Limb (tissue), 2 donors: Measurements from ENCODE around the gene SMG5.
"Not testable (repeated sequence)": the region's sequence is repeated elsewhere in the genome, so short reads cannot be mapped to it uniquely, and the experiment has no call there.

Experiments used
- DNase-seq, 2 donors: peaks; one replicate each; pipeline ENCODE4 v3.0.0-alpha.2; 2016; ENCODE audit errors: extremely low spot score in 2 of 2

SMG5 gene

DNA sequence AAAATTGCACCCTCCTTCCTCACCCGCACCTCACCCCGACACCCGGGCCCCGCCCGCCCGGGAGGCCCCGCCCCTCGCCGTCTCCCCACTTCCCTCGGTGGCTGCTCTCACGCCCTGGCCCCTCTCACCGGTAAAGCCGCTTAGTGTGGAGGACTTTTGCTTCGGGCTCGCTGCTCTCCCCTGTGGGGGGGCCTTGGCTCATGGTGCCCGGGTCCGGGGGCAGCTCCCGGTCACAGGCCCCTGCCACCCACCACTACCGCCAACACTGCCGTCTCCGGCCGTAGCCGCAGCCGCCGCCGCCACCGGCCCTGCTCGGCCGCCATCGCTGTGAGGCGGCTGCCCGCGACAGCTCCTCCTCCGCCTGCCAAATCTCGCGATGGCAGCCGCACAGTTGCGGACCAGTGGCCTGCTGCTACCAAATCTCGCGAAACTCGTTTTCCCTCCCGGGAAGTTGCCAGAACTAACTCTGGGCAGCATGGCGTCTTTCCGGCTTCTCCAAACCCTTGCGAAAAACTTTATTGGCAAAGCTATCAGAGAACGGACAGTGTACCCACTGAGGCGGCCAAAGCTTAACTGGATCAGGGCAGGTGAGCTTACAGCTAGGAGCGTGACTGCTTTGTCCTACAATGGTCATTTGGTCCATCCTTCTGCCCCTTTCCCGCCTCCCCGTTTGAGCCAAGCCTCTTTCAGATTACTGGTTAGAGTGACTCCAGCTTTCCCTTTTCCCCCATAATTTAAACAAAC is at the start of gene SMG5:
Gene SMG5, minus strand, starts transcription at position 347 of the 744 bp plus-strand sequence. Its CDS starts 145 bp downstream, at position 202.
- DNase-seq = peak; percentile 96 to 98

- DNase-seq = not testable (repeated sequence)
These were observed 40.6 kb upstream of the SMG5 start for GRCh38 chr1:156323179-156323578.

- no peak for DNase-seq
These were observed 37.9 kb upstream of the SMG5 start for GRCh38 chr1:156320560-156320959.

- peak in 1 of 2 donors; percentile 19 for DNase-seq
These were observed 37.0 kb upstream of the SMG5 start for GRCh38 chr1:156319664-156320063.

GRCh38 chr1:156316909-156317308 is 34.3 kb upstream of the SMG5 start:
- DNase-seq = no peak

GRCh38 chr1:156310962-156311361 is 28.3 kb upstream of the SMG5 start:
- DNase-seq = no peak

GRCh38 chr1:156308078-156308477 is 25.5 kb upstream of the SMG5 start:
- no peak for DNase-seq

DNA sequence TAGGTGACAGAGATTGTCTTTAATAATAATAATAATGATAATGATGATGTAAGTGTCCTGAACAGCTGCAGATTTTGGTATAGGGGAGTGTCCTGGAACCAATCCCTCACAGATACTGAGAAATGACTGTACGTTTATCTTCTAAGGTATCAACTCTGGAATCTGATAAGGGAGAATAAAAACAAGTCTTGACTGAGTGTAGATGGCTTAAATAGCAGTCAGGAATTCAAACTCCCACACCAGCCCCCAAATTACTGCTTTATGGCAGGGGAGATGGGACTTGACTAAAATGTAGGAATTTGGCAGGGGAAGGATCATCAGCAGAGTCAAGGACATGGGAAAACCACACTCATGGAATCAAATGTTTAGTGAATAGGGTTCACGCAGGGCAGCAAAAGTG is 22.6 kb upstream of the SMG5 start:
- DNase-seq = no peak

DNA sequence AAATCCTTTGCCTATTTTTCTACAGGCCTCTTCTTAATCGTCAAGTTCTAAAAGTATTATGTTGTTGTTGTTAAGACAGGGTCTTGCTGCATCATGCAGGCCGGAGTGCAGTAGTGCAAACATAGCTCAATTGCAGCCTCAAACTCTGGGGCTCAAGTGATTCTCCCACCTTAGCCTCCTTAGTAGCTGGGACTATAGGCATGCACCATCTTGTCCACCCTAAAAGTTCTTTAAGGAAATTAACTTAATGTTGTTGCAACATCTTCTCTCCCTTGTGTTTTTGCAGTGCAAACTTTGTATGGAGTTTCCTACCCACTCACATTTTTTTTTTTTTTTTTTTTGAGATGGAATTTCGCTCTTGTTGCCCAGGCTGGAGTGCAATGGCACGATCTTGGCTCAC is 20.6 kb upstream of the SMG5 start:
- DNase-seq = no peak

DNA sequence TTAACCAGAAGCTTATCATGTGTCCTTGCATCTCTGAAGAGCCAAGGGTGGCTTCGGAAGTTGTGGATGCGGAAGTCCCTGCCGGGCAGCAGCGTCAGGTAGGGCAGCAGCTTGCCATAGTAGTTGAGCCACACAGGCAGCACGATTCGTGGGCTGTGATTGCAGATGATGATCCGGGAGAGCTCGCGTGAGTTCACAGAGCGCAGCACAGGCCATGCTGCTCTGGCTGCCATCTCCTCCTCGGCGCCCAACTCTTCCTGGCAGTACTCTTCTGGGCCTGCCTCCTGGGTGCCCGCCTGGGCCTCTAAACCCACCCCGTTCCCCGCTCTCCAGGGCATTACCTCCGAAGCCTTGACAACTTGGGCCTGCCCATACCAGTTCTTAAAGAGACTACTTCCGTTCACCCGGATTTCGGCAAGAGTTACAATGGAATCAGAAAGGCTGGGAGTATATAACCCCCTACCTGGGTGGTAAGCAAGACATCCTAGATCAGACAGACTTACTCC is 16.3 kb upstream of the SMG5 start, which contains the start of gene VHLL:
Gene VHLL, minus strand, starts transcription at position 456 of the 506 bp plus-strand sequence. Its CDS starts 118 bp downstream, at position 338.
- DNase-seq = no peak

DNA sequence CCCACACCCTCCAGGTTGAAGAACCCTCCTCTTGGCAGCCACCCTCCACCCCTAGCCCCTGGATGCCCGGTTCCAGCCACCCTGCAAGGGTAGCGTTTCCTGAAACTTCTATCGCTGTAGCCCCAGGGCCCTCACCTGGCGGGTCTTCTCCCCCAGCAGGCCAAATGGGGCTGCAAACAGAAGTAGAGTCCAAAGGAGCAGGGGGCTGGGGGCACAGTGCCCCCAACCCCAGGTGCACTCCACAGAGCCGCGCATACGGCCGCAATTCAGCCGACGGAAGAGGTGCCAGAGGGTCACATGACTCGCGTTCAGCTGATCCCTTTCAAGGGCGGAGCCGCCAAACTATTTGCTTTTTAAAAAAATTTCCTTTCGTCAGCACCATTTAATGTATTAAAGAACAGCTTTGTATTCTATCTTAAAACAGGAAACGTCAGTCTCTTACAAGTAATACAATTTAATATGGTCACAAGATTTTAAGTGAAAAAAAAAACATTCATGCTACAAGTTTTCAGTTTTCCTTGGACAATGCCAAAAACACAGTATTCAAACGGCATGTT is 12.8 kb upstream of the SMG5 start, which contains the start of gene GLMP:
Gene GLMP, minus strand, starts transcription at position 289 of the 557 bp plus-strand sequence. Its CDS starts 34 bp downstream, at position 255.
- DNase-seq = peak; percentile 64 to 75

DNA sequence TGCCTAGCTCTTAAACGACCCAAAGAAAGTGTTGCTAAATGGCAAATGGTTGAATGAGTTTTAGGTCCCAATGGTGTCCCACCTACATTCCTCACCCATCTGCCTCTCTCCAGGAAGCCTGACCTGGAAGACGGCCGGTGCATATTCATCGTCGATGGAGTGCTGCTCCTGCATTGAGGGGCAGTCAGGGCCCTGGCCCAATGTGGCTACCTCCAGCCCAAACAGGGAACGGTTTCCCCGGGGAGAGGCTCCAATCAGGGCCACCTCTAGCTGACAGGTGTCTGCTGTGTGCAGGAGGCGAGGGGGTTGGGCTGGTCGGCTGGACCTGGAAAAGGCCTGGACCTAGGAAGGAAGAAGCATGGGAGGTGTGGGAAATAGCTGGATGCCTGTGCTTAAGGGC is 11.3 kb upstream of the SMG5 start:
- no peak for DNase-seq

- DNase-seq = no peak
These were observed 10.4 kb upstream of the SMG5 start for GRCh38 chr1:156293098-156293434.

DNA sequence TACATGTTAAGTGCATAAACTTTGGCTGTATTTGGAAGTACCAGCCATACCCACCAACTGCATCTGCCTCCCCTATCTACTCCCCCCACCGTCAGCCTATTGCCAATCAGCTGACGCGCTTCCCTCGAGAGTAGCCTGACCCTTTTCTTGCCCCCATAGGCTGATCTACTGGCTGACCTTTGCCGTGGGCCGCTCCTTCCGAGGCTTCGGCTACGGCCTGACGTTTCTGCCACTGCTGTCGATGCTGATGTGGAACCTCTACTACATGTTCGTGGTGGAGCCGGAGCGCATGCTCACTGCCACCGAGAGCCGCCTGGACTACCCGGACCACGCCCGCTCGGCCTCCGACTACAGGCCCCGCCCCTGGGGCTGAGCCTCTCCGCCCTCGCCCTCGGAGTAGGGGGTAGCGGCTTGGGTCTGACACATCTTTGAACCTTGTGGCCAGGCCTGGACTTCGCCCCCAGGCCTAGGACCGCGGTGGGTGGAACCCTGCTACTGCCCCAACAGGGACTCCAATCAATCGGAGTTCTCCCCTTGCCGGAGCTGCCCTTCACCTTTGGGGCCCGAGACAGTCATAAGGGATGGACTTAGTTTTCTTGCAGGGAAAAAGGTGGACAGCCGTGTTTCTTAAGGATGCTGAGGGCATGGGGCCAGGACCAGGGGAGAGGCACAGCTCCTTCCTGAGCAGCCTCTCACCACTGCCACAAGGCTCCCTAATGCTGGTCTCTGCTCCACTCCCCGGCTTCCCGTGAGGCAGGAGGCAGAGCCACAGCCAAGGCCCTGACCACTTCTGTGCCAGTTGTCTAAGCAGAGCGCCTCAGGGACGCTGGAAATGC is 8.8 kb upstream of the SMG5 start:
- peak; percentile 80 to 86 for DNase-seq

- no peak for DNase-seq
These were observed 7.2 kb upstream of the SMG5 start for GRCh38 chr1:156289857-156290256.

DNA sequence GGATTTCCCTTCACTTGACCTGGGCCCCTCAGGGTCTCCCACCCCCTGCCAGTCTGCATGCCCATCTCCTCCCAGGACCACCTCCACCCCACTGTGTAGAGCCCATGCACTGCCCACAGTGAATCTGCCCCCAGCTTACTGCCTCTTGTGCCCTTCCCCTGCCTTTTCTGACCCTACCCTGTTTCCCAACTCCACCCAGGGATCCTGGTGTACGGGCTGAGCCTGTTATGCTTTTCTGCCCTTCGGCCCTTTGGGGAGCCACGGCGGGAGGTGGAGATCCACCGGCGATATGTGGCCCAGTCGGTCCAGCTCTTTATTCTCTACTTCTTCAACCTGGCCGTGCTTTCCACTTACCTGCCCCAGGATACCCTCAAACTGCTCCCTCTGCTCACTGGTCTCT is 3.4 kb upstream of the SMG5 start:
- no peak for DNase-seq

DNA sequence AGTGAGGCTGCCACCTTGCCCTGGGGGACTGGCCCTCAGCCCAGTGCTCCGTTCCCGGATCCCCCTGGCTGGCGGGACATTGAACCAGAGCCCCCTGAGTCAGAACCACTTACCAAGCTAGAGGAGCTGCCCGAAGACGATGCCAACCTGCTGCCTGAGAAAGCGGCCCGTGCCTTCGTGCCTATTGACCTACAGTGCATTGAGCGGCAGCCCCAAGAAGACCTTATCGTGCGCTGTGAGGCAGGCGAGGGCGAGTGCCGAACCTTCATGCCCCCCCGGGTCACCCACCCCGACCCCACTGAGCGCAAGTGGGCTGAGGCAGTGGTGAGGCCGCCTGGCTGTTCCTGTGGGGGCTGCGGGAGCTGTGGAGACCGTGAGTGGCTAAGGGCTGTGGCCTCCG is 2.8 kb upstream of the SMG5 start:
- DNase-seq = no peak

- no peak for DNase-seq
These were observed 2.1 kb upstream of the SMG5 start for GRCh38 chr1:156284757-156285156.

GRCh38 chr1:156284112-156284511 is 1.5 kb upstream of the SMG5 start, which contains the start of gene TMEM79:
Gene TMEM79 (plus strand): TSS chr1:156284325. CDS start chr1:156285227, 902 bp downstream.
- no peak for DNase-seq

DNA sequence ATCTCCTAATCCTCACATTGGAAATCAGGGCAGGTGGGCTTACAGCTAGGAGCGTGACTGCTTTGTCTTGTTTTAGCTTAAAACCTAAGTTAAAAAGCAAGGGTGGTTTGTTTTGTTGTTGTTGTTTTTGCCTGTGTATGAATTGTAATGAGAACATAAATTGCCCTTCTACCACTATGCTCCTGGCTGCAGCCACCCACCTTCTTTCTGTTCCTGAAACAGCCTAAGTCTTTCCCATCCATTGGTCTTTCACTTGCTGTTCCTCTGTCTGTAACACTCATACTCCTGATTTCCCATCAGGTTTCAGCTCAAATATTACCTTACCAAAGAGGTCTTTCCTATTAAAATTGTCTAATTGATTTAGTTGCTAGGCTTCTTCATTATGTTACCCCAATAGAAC is 896 bp upstream of the SMG5 start:
- DNase-seq = no peak

DNA sequence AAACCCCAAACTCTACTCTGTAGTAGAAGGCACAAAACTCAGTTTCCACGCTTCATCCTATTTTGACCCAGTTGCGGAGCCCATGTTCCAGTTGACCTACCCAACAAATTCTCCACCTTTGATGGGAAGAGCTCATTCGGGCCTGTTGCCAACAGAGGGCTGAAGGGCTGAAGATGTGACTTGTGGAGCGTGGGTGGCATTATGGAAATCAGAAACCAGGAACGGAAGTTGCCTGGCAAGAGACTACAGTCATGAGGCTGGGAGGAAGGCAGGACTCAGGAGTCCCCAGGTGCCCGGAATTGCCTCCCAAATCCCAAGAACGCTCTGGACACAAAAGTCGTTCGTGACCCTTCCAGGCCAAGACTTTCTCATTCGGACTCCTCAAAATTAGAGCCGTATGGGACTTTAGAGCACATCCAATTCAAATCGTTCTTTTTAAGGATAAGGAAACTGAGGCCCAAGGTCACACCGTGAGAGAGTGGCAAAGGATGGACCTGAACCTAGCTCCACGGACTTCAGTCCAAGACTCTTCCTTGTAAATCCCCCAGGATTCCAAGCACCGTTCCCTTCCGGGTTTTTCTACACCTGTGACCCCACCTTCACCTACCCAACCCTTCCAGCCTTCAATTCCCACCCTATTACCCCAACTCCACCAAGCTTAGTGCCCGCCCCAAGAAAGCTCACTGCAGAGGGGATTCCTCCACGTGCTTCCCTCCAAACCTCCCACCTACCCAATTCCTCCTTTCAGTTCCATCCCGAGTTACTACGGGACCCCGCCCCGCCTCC is 739 bp downstream of the SMG5 start:
- DNase-seq = no peak
